GM06990 (cell line): ENCODE measurements around the gene PARP15.

Experiments used
- DNase-seq: peaks from one replicate; pipeline ENCODE4 v3.0.0-alpha.2; 2011; ENCODE audit not compliant: insufficient read length; ENCODE audit errors: extremely low read depth
- H3K27me3 ChIP-seq: replicated peaks from 2 replicates; pipeline ENCODE4 v1.6.0; 2011; ENCODE audit warnings: low read length; ENCODE audit not compliant: control insufficient read depth, insufficient read depth
- H3K36me3 ChIP-seq: 2 replicates; pipeline ENCODE4 v1.5.1; 2011; ENCODE audit warnings: low read length; ENCODE audit not compliant: control insufficient read depth, insufficient read depth
- H3K4me3 ChIP-seq: replicated peaks from 2 replicates; pipeline ENCODE4 v1.5.1; 2011; ENCODE audit warnings: low read depth, mild to moderate bottlenecking, control low read depth, low read length
- CTCF ChIP-seq: IDR thresholded peaks from 2 replicates; pipeline ENCODE4 v1.5.1; 2011; ENCODE audit warnings: low read length, control low read depth, mild to moderate bottlenecking, inconsistent platforms; ENCODE audit not compliant: insufficient read depth, poor library complexity, severe bottlenecking

Gene PARP15

GRCh38 chr3:122687298-122687697, 109.8 kb downstream of the PARP15 start:
- H3K36me3 ChIP-seq, result peaks cover 16% of the 10 kb centered on the region
- no peak for DNase-seq
- TF ChIP-seq CTCF, result no peak
- no peak overlapping the region for H3K4me3 ChIP-seq
- H3K27me3 ChIP-seq, result no peaks in the 10 kb centered on the region
